Measurements from ENCODE around the gene ZNF605. TPM values are rescaled to one million over a fixed set of nuclear protein-coding genes. Genes with fewer than 3 reads are reported as not detected.

Gene ZNF605
- polyA plus RNA-seq, 2 donors = 1.9 to 4.3 TPM

Other genes starting within 250 kb of the ZNF605 start
- gene PGAM5, start 245.5 kb downstream of the ZNF605 start, polyA plus RNA-seq = 10 to 100 TPM; 19.1 to 20.5 TPM
- gene ANKLE2, start 194.5 kb downstream of the ZNF605 start, polyA plus RNA-seq = 10 to 100 TPM; 36.5 to 41.0 TPM
- gene GOLGA3, start 127.4 kb downstream of the ZNF605 start, polyA plus RNA-seq = 10 to 100 TPM; 10.6 to 18.1 TPM
- 10 to 100 TPM; 20.4 to 30.2 TPM for gene CHFR, start 68.7 kb downstream of the ZNF605 start, polyA plus RNA-seq
- 1 to 10 TPM; 2.8 to 3.4 TPM for gene ZNF26, start 30.1 kb upstream of the ZNF605 start, polyA plus RNA-seq
- 1 to 10 TPM; 5.1 to 8.2 TPM for gene ZNF84, start 81.2 kb upstream of the ZNF605 start, polyA plus RNA-seq
- gene ZNF140, start 124.6 kb upstream of the ZNF605 start, polyA plus RNA-seq = 10 to 100 TPM in 1 of 2 donors, 1 to 10 TPM in 1; 9.0 to 12.3 TPM
- gene ZNF891, start 174.0 kb upstream of the ZNF605 start, polyA plus RNA-seq = under 1 TPM; 0.26 to 0.75 TPM
- 1 to 10 TPM; 3.0 to 5.5 TPM for gene ZNF10, start 174.3 kb upstream of the ZNF605 start, polyA plus RNA-seq
- gene ZNF268, start 225.2 kb upstream of the ZNF605 start, polyA plus RNA-seq = 1 to 10 TPM; 3.3 to 6.2 TPM

All from esophagus (tissue), 2 donors.